IMR-90 (cell line): ENCODE data around the gene ICAM5. TPM values are rescaled to one million over a fixed set of nuclear protein-coding genes. Genes with fewer than 3 reads are reported as not detected.

ENCODE experiments used
- ATAC-seq: fragments of 200-7000 bp; cut with Tn5 transposase; 2 replicates; pipeline ENCODE4 v1.9.1; 2020; ENCODE audit warnings: low read depth, mild to moderate bottlenecking, moderate library complexity
- BruUV-seq: library from RNA; stranded (reverse); fragments of 400-500 nt; replicated peaks from 2 replicates; lab custom pipeline; 2021; lab: Mats Ljungman, UMichigan
- CTCF ChIA-PET: fragments of 300-600 bp; formaldehyde crosslinking; extraction: SDS; loops from one replicate; lab custom pipeline; 2021; ENCODE audit warnings: antibody characterized with exemption; lab: Yijun Ruan, JAX
- POLR2A ChIA-PET: fragments of 300-600 bp; sonication (Branson Sonifier 250); formaldehyde crosslinking; loops from one replicate; lab custom pipeline; 2022; ENCODE audit warnings: antibody characterized with exemption; ENCODE audit not compliant: unreplicated experiment; lab: Charles Lee
- DNase-seq: peaks from one replicate; pipeline ENCODE4 v3.0.0; 2013
- H2AFZ ChIP-seq: replicated peaks from 2 replicates; pipeline ENCODE3; 2013; ENCODE audit warnings: low read length, mild to moderate bottlenecking; ENCODE audit not compliant: poor library complexity
- H2AK5ac ChIP-seq: 2 replicates; pipeline ENCODE4 v1.6.1; 2013; ENCODE audit warnings: low read depth, low read length, inconsistent platforms
- H2AK9ac ChIP-seq: replicated peaks from 2 replicates; pipeline ENCODE3; 2013; ENCODE audit warnings: mild to moderate bottlenecking, low read depth, low read length, moderate library complexity; ENCODE audit not compliant: poor library complexity
- H2BK120ac ChIP-seq: 2 replicates; pipeline ENCODE4 v1.6.1; 2013; ENCODE audit warnings: low read depth, low read length, inconsistent platforms
- H2BK15ac ChIP-seq: 3 replicates; pipeline ENCODE4 v1.6.1; 2013; ENCODE audit warnings: low read depth, low read length, inconsistent platforms
- H2BK20ac ChIP-seq: 2 replicates; pipeline ENCODE4 v1.6.1; 2013; ENCODE audit warnings: low read depth, mild to moderate bottlenecking, inconsistent platforms, low read length, moderate library complexity
- H2BK5ac ChIP-seq: 2 replicates; pipeline ENCODE4 v1.6.1; 2013; ENCODE audit warnings: mild to moderate bottlenecking, low read depth, low read length, inconsistent platforms; ENCODE audit not compliant: poor library complexity, severe bottlenecking
- H3K14ac ChIP-seq: replicated peaks from 2 replicates; pipeline ENCODE4 v1.6.1; 2013; ENCODE audit warnings: low read depth, low read length, inconsistent platforms
- H3K18ac ChIP-seq: 2 replicates; pipeline ENCODE4 v1.6.1; 2013; ENCODE audit warnings: low read depth, low read length, control low read depth
- H3K23ac ChIP-seq: 2 replicates; pipeline ENCODE4 v1.6.1; 2013; ENCODE audit warnings: low read depth, low read length, inconsistent platforms
- H3K27ac ChIP-seq: 2 replicates; pipeline ENCODE4 v1.5.1; 2013; ENCODE audit warnings: mild to moderate bottlenecking, control low read depth, low read length; ENCODE audit not compliant: insufficient read depth
- H3K27me3 ChIP-seq: 2 replicates; pipeline ENCODE4 v1.6.1; 2013; ENCODE audit warnings: low read length; ENCODE audit not compliant: control insufficient read depth, insufficient read depth
- H3K36me3 ChIP-seq: 2 replicates; pipeline ENCODE4 v1.6.1; 2013; ENCODE audit warnings: low read length, mixed read lengths; ENCODE audit not compliant: control insufficient read depth, insufficient read depth
- H3K4ac ChIP-seq: 2 replicates; pipeline ENCODE4 v1.6.1; 2013; ENCODE audit warnings: low read depth, low read length, inconsistent platforms
- H3K4me1 ChIP-seq: 2 replicates; pipeline ENCODE4 v1.6.1; 2013; ENCODE audit warnings: low read length, mixed read lengths; ENCODE audit not compliant: control insufficient read depth, insufficient read depth
- H3K4me2 ChIP-seq: 2 replicates; pipeline ENCODE4 v1.6.1; 2013; ENCODE audit warnings: low read depth, mild to moderate bottlenecking, control low read depth, low read length, moderate library complexity
- H3K4me3 ChIP-seq: 2 replicates; pipeline ENCODE4 v1.5.1; 2013; ENCODE audit warnings: low read depth, mild to moderate bottlenecking, control low read depth, low read length, moderate library complexity; ENCODE audit not compliant: insufficient read depth
- H3K56ac ChIP-seq: 2 replicates; pipeline ENCODE4 v1.6.1; 2013; ENCODE audit warnings: low read length, inconsistent platforms; ENCODE audit not compliant: insufficient read depth; ENCODE audit errors: extremely low read depth
- H3K79me1 ChIP-seq, 2 experiments: 2 replicates each; pipeline ENCODE4 v1.6.1; 2013; ENCODE audit warnings: low read length in 2 of 2, inconsistent platforms in 1 of 2, low read depth in 1 of 2
- H3K9ac ChIP-seq: 2 replicates; pipeline ENCODE4 v1.6.1; 2013; ENCODE audit warnings: low read depth, low read length, control low read depth
- H3K9me1 ChIP-seq: 2 replicates; pipeline ENCODE4 v1.6.1; 2013; ENCODE audit warnings: low read length, inconsistent platforms; ENCODE audit not compliant: insufficient read depth
- H3K9me3 ChIP-seq: 2 replicates; pipeline ENCODE4 v1.6.1; 2013; ENCODE audit warnings: low read length; ENCODE audit not compliant: control insufficient read depth, insufficient read depth
- H4K20me1 ChIP-seq: 2 replicates; pipeline ENCODE4 v1.6.1; 2013; ENCODE audit warnings: low read length, inconsistent platforms; ENCODE audit not compliant: insufficient read depth
- H4K5ac ChIP-seq: 2 replicates; pipeline ENCODE4 v1.6.1; 2013; ENCODE audit warnings: mild to moderate bottlenecking, low read depth, low read length, control low read depth
- H4K8ac ChIP-seq, 2 experiments: 2 replicates each; pipeline ENCODE4 v1.6.1; 2013; ENCODE audit warnings: low read depth in 2 of 2, low read length in 2 of 2, control low read depth in 1 of 2, inconsistent platforms in 1 of 2
- H4K91ac ChIP-seq: 2 replicates; pipeline ENCODE4 v1.6.1; 2013; ENCODE audit warnings: low read depth, low read length, inconsistent platforms; ENCODE audit not compliant: insufficient read depth
- FOS ChIP-seq: fragments of 150-350 bp; IDR thresholded peaks from 2 replicates; pipeline ENCODE4 v1.6.1; 2016; ENCODE audit warnings: low read depth, low read length
- MAZ ChIP-seq: IDR thresholded peaks from 2 replicates; pipeline ENCODE4 v1.6.1; 2012; ENCODE audit warnings: low read depth, mild to moderate bottlenecking, low read length, improper control_type of control experiment, moderate library complexity, borderline replicate concordance
- SMC3 ChIP-seq: fragments of 150-350 bp; IDR thresholded peaks from 2 replicates; pipeline ENCODE4 v1.6.1; 2016; ENCODE audit warnings: low read depth, mild to moderate bottlenecking, antibody characterized with exemption, low read length, moderate library complexity
- WGBS, 2 experiments: methylation state at CpG; one replicate each; pipeline versions ENCODE4 v1.1.5 to v1.1.7; 2013; ENCODE audit warnings: missing lambda C conversion rate in 2 of 2; ENCODE audit not compliant: insufficient read length in 1 of 2; ENCODE audit errors: extremely low coverage in 2 of 2; 5-methylcytosine and 5-hydroxymethylcytosine counted together
- dilution Hi-C: fragments of 300-500 bp; cut with HindIII; formaldehyde crosslinking; loops from one replicate; pipeline ENCODE4 v1.14.3; 2018; ENCODE audit warnings: low sequenced_read_pairs; ENCODE audit not compliant: unreplicated experiment
- in situ Hi-C: fragments of 300-500 bp; cut with MboI; formaldehyde crosslinking; loops from 3 replicates; pipeline ENCODE4 v1.14.3; 2019; ENCODE audit warnings: low sequenced_read_pairs, inconsistent platforms, mixed read lengths
- intact Hi-C: fragments of 100-400 bp; cut with micrococcal nuclease; formaldehyde crosslinking; loops from 2 replicates; pipeline ENCODE4 v1.10.0; 2022
- polyA plus RNA-seq, 3 experiments: library from polyadenylated mRNA; depleted of rRNA; stranded (reverse); fragments of >200 nt; gene quantifications; 2 replicates each; pipeline ENCODE4 v1.2.3, GENCODE V29; 2012; ENCODE audit warnings: low replicate concordance in 1 of 3
- total RNA-seq: library from RNA; depleted of rRNA; stranded (reverse); fragments of >200 nt; gene quantifications from 2 replicates; pipeline ENCODE4 v1.2.3, GENCODE V29; 2012

ICAM5 gene
- total and polyA plus RNA-seq, 2 of the 4 experiments (the other 2 are of a cell fraction): 3.0 to 23.9 TPM

DNA sequence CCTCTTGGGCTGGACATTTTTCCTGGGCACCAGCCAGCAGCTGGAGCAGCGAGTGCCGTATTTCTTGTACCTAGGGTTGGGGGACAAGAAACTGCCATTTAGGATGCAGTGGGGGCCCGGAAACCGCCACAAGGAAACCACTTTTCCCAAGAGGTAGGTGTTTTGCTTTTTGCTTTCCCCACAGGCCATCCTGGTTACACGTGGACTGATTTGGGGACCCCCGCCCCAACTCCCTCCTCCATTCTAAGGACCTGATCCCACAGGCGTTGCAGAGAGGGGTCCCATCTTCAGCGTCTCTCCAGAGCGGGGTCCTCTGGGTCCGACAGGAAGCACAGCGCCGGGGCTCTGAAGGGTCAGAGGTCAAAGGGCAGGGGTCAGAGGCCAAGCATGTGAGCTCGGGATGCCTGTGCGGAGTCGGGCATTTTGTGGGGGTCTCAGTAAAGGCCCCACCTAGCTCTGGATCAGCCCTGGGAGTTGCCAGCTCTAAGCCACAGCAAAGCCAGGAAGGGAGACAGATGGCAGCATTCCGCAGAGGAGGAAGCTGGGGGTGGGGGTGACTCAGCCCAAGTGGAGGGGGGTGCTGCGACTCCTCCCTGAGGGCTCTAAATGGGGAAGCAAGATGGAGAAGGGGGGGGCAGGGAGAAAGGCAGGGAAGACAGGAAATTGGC lies 15.5 kb downstream of the ICAM5 start:
- peak overlapping the region; percentile 80 for H3K14ac ChIP-seq
- BruUV-seq: no TSS peak
- H4K5ac ChIP-seq: peak overlapping the region; percentile 99
- H2AFZ ChIP-seq: peak overlapping the region; percentile 81
- CTCF ChIA-PET: interaction anchor here (0.6 to 0.7 kb wide), 2 partner anchors 40 to 111 kb away, joined by 3 to 8 read pairs; no protein-coding TSS in a partner anchor
- H3K27me3 ChIP-seq: no peaks in the 10 kb centered on the region
- H3K4me2 ChIP-seq: no peak overlapping the region
- H3K4me3 ChIP-seq: no peak overlapping the region
- peak overlapping the region; percentile 92 to 94 for H4K8ac ChIP-seq
- H2BK120ac ChIP-seq: peak overlapping the region; percentile 56
- peak overlapping the region; percentile 83 for H2AK5ac ChIP-seq
- H3K56ac ChIP-seq: 0 out of 2 replicates have a peak overlapping the region, but pooled peaks have one; percentile 18
- H3K9ac ChIP-seq: 0 out of 2 replicates have a peak overlapping the region, but pooled peaks have one; percentile 1
- H3K4me1 ChIP-seq: peaks cover 9% of the 10 kb centered on the region
- H2BK20ac ChIP-seq: peak overlapping the region; percentile 51; the same call in 1 of the 2 replicates
- TF ChIP-seq FOS: peak; percentile 67
- TF ChIP-seq SMC3: no peak
- peak; percentile 96 for TF ChIP-seq MAZ
- ATAC-seq: peak; percentile 91
- in situ Hi-C loops: no loop called here
- intact Hi-C loops: no loop called here
- DNase-seq: peak; percentile 73
- peak overlapping the region; percentile 96 for H2AK9ac ChIP-seq
- peak overlapping the region; percentile 92 for H2BK5ac ChIP-seq
- POLR2A ChIA-PET: interaction anchor here (0.5 to 0.7 kb wide), 2 partner anchors 16 to 28 kb away, joined by 3 read pairs; partner anchors contain the start of gene ICAM5
- H2BK15ac ChIP-seq: peak overlapping the region; percentile 53; the same call in 2 of the 3 replicates
- H4K20me1 ChIP-seq: no peaks in the 10 kb centered on the region
- no peak overlapping the region for H3K23ac ChIP-seq
- H3K27ac ChIP-seq: peak overlapping the region; percentile 69
- peak overlapping the region; percentile 69 for H3K18ac ChIP-seq
- H4K91ac ChIP-seq: peak overlapping the region; percentile 87
- dilution Hi-C loops: no loop called here
- H3K9me1 ChIP-seq: peaks cover 5% of the 10 kb centered on the region; the same call in 1 of the 2 replicates
- 0 out of 4 replicates have a peak, but pooled peaks cover 0 to 4% of the 10 kb centered on the region in 2 experiments for H3K79me1 ChIP-seq
- H3K4ac ChIP-seq: peak overlapping the region; percentile 83
- 60% methylated on average over 1 of the region's 17 CpGs; no CpG with 5 or more reads in 1 of the 2 experiments for WGBS, 2 experiments
- H3K9me3 ChIP-seq: no peaks in the 10 kb centered on the region
- peaks cover 4% of the 10 kb centered on the region; the same call in 1 of the 2 replicates for H3K36me3 ChIP-seq
